Measurements from ENCODE around the gene TPD52L1.

DNA sequence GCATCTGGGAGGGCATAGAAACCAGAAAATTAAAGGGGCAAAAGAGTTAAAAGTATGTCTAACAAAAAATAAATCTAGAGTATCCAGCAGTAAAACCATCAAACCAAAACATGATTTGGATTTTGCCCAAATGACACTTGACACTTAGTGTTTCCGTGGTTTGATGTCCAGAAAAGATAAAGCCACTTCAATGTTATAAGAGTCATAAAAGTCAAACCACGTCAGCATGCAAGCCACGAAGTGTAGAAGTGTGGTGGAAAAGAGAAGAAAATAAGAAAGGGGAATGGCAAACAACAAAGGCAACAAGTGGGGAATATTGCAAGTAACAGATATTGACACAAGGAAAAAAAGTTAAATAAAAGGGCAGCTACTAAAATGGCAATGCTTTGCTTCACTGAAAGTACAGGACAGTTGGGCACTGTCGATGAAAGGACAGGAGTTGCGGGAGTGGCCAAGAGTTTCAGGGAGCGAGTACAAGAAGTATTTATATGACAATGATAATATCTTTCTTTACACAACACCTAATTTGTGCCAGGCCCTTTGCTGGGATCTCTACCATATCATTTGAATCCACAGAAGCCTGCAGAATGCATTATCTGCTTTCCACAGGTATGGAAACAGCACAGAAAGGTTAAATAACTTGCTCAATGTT is 154.5 kb downstream of the TPD52L1 start:
- TF ChIP-seq CTCF (IDR thresholded peaks at IDR 0.05) = no peak
- no peak for TF ChIP-seq EZH2 (IDR thresholded peaks at IDR 0.05; ENCODE audit: borderline replicate concordance, insufficient read depth, low read depth, low read length, poor library complexity, severe bottlenecking)
